Skeletal muscle satellite cell (primary cell): Measurements from ENCODE around the gene LPAR1.
A peak's percentile ranks its signal among the peaks of the same experiment; 100 is the strongest.

ENCODE experiments used
- H3K27me3 ChIP-seq: 2 replicates; pipeline ENCODE4 v1.7.0; 2013; ENCODE audit warnings: low read length; ENCODE audit not compliant: control insufficient read depth, insufficient read depth
- H3K36me3 ChIP-seq: 2 replicates; pipeline ENCODE4 v1.7.0; 2013; ENCODE audit warnings: mild to moderate bottlenecking, control low read depth, low read length; ENCODE audit not compliant: insufficient read depth
- H3K4me1 ChIP-seq: 2 replicates; pipeline ENCODE4 v1.7.0; 2013; ENCODE audit warnings: low read length; ENCODE audit not compliant: control insufficient read depth, insufficient read depth
- H3K4me2 ChIP-seq: 2 replicates; pipeline ENCODE4 v1.7.0; 2013; ENCODE audit warnings: mild to moderate bottlenecking, low read length
- H3K4me3 ChIP-seq: 2 replicates; pipeline ENCODE4 v1.7.0; 2013; ENCODE audit warnings: low read length
- H3K9ac ChIP-seq: 2 replicates; pipeline ENCODE4 v1.7.0; 2013; ENCODE audit warnings: mild to moderate bottlenecking, low read depth, low read length, moderate library complexity
- H3K9me3 ChIP-seq: replicated peaks from 2 replicates; pipeline ENCODE4 v1.7.0; 2013; ENCODE audit warnings: mild to moderate bottlenecking, control low read depth, low read length

The LPAR1 gene

DNA sequence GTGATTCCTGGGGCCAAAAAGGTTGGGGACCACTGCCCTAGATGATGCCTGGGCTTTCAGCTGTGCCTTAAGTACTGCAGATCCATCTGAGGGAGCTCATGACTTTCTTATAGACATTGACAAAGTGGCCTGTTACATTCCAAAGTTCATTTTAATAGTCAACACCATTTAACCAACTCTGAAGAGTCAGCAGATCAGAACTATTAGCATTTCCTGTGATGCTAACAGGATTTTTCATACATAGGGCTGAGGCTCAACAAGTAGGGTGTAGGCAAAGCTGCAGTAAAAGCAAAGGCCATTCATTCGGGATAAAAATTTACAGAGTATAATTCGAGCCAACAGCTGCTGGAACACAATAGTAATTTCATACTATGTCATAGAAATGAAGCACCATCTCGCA lies 105.4 kb downstream of the LPAR1 start:
- Histone ChIP-seq H3K27me3 (no peaks in the 10 kb centered on the region), H3K4me1 (peaks cover 52% of the 10 kb centered on the region), H3K4me2 (no peak overlapping the region), H3K9me3 (no peaks in the 10 kb centered on the region), H3K9ac (no peak overlapping the region), H3K4me3 (no peak overlapping the region), H3K36me3 (peaks cover 54% of the 10 kb centered on the region)

DNA sequence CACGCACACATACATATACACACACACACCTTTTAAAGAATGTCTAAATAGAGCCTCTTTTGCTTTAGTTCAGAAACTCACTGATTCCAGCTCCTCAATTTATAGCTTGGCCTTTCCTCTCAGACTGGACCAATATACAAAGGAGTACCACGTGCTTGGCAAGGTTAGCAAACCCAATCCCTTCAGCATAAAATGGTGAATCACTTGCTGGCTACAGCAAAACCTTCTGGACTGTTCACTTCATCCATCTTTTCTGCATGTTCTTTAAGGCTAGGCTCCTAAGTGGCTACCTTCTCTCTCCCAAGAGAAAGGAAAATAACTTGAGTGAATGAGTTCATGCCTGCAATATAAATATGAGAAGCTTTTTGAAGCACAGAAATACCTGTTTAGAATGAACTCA lies 109.7 kb downstream of the LPAR1 start:
- Histone ChIP-seq H3K9ac (no peak overlapping the region), H3K36me3 (peaks cover 46% of the 10 kb centered on the region), H3K4me1 (peaks cover 41% of the 10 kb centered on the region), H3K27me3 (no peaks in the 10 kb centered on the region), H3K9me3 (no peaks in the 10 kb centered on the region), H3K4me3 (no peak overlapping the region), H3K4me2 (no peak overlapping the region)

DNA sequence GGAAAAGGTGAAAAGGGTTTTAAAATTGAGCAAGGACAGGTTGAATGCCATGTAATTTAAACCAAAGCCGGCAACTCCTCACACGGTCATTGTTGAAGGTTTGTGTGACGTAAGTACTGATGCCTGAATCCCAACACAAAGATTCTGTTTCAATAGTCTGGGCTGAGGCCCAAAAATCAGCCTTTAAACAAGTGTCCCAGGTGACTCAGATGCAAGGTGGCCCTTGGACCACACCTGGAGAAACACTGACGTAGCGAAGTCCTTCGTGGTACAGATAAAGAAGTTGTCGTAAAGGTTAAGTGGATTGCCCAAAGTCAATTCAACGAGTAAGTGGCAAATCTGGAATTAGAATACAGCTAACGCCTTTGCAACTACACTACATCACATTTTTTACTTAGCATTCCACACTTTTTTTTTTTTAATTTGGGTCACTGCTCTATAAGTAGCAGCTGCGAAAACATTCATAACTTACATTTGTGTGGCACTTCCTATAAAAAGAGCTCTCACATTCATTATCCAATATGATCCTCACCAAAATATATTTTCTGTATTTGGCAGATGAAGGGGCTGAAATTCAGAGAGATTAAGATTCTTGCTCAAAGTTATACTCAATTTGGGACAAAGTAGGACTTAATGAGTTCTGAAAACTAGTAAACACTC lies 111.3 kb downstream of the LPAR1 start:
- Histone ChIP-seq H3K27me3 (no peaks in the 10 kb centered on the region), H3K9ac (no peak overlapping the region), H3K4me1 (peaks cover 44% of the 10 kb centered on the region), H3K9me3 (no peaks in the 10 kb centered on the region), H3K4me3 (no peak overlapping the region), H3K4me2 (no peak overlapping the region), H3K36me3 (peaks cover 29% of the 10 kb centered on the region)

DNA sequence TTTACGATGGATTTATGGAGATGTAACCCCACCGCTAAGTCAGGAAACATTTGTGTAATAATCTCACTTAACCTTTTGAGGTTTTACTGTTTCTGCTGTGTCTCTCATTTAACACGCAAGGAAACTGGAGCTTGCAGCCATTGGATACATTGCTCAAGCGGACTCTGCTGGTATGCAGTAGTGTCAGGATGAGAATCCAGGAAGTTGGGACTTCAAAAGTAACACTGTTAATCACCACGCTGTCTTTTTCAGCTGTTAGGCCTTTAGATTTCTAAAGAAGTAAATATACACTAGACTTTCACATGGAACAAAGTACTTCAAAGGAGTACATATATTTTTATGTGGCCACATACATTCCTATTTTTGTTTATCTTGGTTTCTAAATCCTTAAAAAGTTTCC lies 114.7 kb downstream of the LPAR1 start:
- Histone ChIP-seq H3K36me3 (peaks cover 17% of the 10 kb centered on the region), H3K9me3 (no peaks in the 10 kb centered on the region)

DNA sequence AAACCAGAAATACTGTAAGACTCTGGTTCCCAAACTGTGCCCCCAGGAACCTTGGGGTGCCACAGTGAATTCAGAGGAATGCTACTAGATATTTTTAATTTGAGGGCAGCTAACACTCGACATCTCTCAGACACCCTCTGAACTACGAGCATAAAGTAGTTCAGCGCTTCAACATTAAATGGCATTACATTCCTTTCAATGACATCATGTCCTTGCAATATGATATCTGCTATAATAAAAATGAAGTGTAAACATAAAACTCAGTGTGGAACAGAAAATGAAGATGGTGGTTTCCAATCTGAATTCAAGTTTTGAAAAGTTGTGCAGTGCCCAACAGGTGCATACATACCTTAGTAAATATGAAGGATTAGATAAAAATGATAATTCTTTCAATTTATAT lies 116.1 kb downstream of the LPAR1 start:
- H3K4me3 ChIP-seq, result peak overlapping the region; percentile 2
- H3K9me3 ChIP-seq, result no peaks in the 10 kb centered on the region
- H3K4me1 ChIP-seq, result peaks cover 76% of the 10 kb centered on the region
- peaks cover 13% of the 10 kb centered on the region for H3K36me3 ChIP-seq
- no peaks in the 10 kb centered on the region for H3K27me3 ChIP-seq
- peak overlapping the region; percentile 70 for H3K9ac ChIP-seq
- peak overlapping the region; percentile 50 for H3K4me2 ChIP-seq

More for the DNA sequence above, 114.7 kb downstream of the LPAR1 start:
- Histone ChIP-seq H3K9ac (no peak overlapping the region), H3K4me2 (no peak overlapping the region), H3K4me1 (peaks cover 70% of the 10 kb centered on the region), H3K27me3 (no peaks in the 10 kb centered on the region), H3K4me3 (no peak overlapping the region)

DNA sequence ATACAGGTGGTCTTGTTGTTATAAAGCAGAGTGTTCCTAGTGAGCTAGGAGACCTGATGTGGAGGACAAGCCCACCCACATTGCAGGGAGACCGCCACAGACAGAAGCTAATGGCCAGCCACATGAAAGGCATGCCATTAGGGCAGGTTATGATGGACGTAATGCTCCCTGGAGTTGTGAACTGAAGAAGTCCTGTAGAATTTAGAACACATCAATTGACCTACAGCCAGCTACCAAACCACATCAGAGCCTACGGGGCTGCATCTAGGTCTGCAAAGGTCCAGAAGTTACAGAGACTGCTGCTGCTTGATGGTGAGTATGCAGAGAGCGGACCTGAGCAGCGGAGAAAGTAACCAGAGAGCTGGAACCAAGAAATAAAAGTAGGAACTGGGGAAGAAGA lies 116.6 kb downstream of the LPAR1 start:
- Histone ChIP-seq H3K9ac (peak overlapping the region; percentile 70), H3K4me1 (peaks cover 81% of the 10 kb centered on the region)

DNA sequence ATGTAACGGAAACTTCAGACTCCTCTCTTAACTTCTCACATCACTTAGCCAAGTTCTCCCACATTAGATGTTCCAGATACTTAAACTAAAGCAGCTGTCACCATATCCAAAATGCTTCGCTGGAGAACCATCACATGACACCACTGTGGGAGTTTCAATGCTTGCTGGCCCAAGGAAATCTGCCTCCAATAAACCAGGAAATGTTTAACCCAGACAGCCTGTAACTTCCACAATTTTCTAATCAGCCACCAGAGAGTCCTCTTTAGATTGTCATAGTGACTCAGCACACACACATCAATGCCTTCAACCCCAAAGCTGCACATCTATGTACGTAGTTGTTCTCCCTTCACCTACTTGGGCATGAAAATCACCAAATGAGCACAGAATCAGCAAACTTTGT lies 118.7 kb downstream of the LPAR1 start:
- H3K9me3 ChIP-seq, result no peaks in the 10 kb centered on the region
- peak overlapping the region; percentile 70 for H3K9ac ChIP-seq
- no peaks in the 10 kb centered on the region for H3K27me3 ChIP-seq
- peaks cover 8% of the 10 kb centered on the region for H3K36me3 ChIP-seq
- peaks cover 86% of the 10 kb centered on the region for H3K4me1 ChIP-seq
- peak overlapping the region; percentile 67 for H3K4me2 ChIP-seq
- H3K4me3 ChIP-seq, result peak overlapping the region; percentile 15

More for the DNA sequence above, 116.6 kb downstream of the LPAR1 start:
- H3K4me3 ChIP-seq, result peak overlapping the region; percentile 2
- no peaks in the 10 kb centered on the region for H3K27me3 ChIP-seq
- peaks cover 11% of the 10 kb centered on the region for H3K36me3 ChIP-seq
- H3K9me3 ChIP-seq, result no peaks in the 10 kb centered on the region
- H3K4me2 ChIP-seq, result peak overlapping the region; percentile 50

DNA sequence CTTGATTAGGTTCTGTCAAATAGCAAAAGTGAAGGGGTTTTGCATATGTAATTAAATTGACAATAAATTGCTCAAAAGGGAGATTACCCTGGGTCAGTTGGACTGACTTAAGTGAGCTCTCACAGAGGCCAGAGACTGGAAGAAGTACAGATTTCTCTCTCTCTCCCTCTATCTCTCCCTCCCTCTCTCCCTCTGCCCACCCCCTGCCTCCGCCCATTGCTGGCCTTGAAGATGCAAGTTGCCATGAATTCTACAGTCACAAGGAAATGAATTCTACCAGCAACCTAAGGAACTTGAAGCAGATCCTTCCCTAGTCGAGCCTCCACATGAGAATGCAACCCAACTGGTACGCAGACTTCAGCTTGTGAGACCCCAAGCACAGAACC lies 119.2 kb downstream of the LPAR1 start:
- H3K4me3 ChIP-seq, result peak overlapping the region; percentile 14
- peaks cover 8% of the 10 kb centered on the region for H3K36me3 ChIP-seq
- peak overlapping the region; percentile 67 for H3K4me2 ChIP-seq
- no peaks in the 10 kb centered on the region for H3K27me3 ChIP-seq
- no peaks in the 10 kb centered on the region for H3K9me3 ChIP-seq
- peak overlapping the region; percentile 70 for H3K9ac ChIP-seq
- H3K4me1 ChIP-seq, result peaks cover 80% of the 10 kb centered on the region

DNA sequence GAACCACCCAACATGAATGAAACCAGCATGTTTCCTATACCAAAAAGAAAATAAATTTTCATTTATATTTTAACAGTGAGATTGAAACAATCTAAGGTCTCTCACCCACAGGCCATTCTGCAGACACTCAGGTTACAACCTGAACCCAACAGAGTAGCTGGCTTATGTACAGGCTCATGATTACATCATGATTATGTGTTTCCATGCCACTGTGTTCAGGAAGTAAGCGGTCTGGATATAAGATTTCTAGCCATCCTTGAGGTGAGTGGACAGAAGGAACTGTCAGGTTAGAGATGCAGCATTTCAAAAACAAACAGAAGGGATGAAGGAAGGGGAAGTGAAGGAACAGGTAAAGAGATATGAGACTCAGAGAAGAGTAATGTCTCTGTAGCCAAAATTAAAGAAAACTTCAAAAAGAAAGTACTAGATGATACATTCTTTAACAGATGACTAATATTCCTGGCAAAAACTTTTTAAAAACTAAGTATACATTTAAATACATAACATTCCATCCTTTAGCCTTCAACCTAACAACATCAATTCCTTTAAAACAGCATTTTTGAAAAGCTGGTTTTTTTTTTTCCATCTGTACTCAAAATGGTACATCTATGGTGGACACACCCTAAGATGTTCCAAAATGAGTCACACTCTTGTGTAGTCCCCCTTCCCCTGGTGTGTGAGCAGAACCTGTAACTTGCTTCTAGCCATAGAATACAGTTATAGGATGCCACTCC lies 119.8 kb downstream of the LPAR1 start:
- Histone ChIP-seq H3K4me1 (peaks cover 79% of the 10 kb centered on the region), H3K4me3 (peak overlapping the region; percentile 6), H3K9me3 (no peaks in the 10 kb centered on the region)

DNA sequence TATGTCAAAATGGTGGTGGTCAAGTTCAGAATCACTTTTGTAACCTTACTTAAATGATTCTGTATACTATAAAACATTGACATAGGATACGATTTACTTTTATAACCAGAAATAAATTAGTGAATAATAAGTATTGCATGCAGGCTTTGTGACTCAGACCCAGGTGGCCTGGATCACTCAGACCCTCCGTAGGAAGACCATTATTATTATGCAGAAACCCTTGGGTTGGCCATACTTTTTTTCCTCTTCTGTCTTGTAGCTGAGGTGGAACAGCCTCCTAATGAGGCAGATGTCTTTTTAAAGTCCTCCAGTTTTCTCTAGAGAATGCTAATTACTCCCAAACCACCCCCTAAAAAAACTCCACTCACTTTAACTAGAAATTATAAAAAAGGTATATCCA lies 121.9 kb downstream of the LPAR1 start:
- Histone ChIP-seq H3K4me2 (no peak overlapping the region), H3K27me3 (no peaks in the 10 kb centered on the region), H3K36me3 (peaks cover 3% of the 10 kb centered on the region), H3K4me3 (no peak overlapping the region), H3K9ac (no peak overlapping the region), H3K4me1 (peaks cover 79% of the 10 kb centered on the region), H3K9me3 (no peaks in the 10 kb centered on the region)

More for the DNA sequence above, 119.8 kb downstream of the LPAR1 start:
- H3K27me3 ChIP-seq, result no peaks in the 10 kb centered on the region
- peaks cover 8% of the 10 kb centered on the region for H3K36me3 ChIP-seq
- peak overlapping the region; percentile 70 for H3K9ac ChIP-seq
- H3K4me2 ChIP-seq, result peak overlapping the region; percentile 67

DNA sequence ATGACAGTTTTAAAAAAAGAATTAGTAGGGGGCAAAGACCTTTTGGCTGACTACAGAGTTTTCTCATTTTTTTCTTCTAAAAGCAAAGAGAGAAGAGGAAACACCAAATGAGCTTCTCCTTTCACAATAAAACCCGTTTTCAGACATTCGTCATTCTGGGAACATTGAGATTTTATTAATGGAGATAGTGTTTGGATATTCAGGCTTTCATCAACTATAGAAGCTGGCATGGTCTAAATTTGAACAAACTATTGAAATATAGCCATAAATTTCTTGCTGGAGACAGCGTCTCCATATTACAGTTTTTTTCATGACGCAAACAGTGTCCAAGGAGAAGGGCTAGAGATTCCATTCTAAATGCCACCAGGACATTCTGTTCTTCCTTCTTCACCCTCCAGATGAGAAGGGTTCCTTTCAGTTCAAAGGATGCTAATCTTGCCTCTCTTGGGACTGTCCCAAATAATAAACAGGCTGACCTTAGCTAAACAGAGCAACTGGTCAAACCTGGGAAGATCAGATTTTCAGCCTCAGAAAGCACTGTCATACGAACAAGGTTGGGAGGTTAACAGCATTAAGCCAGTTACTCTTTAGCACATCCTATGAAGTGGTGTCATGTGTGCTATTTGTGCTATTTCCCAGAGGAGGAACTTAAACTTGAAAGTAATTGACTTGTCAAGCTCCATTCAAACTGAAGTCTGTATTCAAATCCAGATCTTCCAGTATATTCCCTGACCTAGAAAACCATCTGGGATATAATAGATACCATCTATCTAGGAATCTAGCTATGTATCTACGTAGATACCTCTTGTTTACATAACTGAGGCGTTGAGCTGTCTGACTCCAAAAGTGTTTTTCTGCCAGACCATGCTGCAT lies 125.6 kb downstream of the LPAR1 start:
- peaks cover 11% of the 10 kb centered on the region for H3K9me3 ChIP-seq
- peaks cover 51% of the 10 kb centered on the region for H3K4me1 ChIP-seq
- peaks cover 12% of the 10 kb centered on the region for H3K36me3 ChIP-seq
- no peaks in the 10 kb centered on the region for H3K27me3 ChIP-seq
- H3K4me2 ChIP-seq, result peak overlapping the region; percentile 49
- H3K9ac ChIP-seq, result peak overlapping the region; percentile 72
- H3K4me3 ChIP-seq, result no peak overlapping the region
